HEK293 (cell line): ENCODE measurements around the gene CRYZL1.
A peak's percentile ranks its signal among the peaks of the same experiment; 100 is the strongest.

ENCODE experiments used
- FEZF1 ChIP-seq: fragments of 450-650 bp; formaldehyde crosslinking; IDR thresholded peaks from 2 replicates; pipeline ENCODE4 v1.5.1; 2016; ENCODE audit warnings: missing biosample characterization, missing genetic modification characterization
- KLF10 ChIP-seq: fragments of 450-650 bp; IDR thresholded peaks from 2 replicates; pipeline ENCODE4 v1.5.1; 2018; ENCODE audit warnings: missing biosample characterization, mild to moderate bottlenecking, missing genetic modification characterization
- KLF8 ChIP-seq: fragments of 450-650 bp; formaldehyde crosslinking; IDR thresholded peaks from 2 replicates; pipeline ENCODE4 v1.5.1; 2016; ENCODE audit warnings: missing biosample characterization, missing genetic modification characterization
- PRDM1 ChIP-seq: fragments of 450-650 bp; formaldehyde crosslinking; IDR thresholded peaks from 2 replicates; pipeline ENCODE4; 2016; ENCODE audit warnings: missing biosample characterization, missing genetic modification characterization
- RBAK ChIP-seq: fragments of 450-650 bp; formaldehyde crosslinking; IDR thresholded peaks from 2 replicates; pipeline ENCODE4 v1.5.1; 2016; ENCODE audit warnings: missing biosample characterization, missing genetic modification characterization
- SCRT1 ChIP-seq: fragments of 450-650 bp; formaldehyde crosslinking; IDR thresholded peaks from 2 replicates; pipeline ENCODE4 v1.5.1; 2016; ENCODE audit warnings: missing biosample characterization, missing genetic modification characterization, borderline replicate concordance
- SETDB1 ChIP-seq: IDR thresholded peaks from one replicate; pipeline ENCODE4 v1.6.1; 2017; ENCODE audit warnings: mild to moderate bottlenecking, low read length, moderate library complexity, mixed read lengths; ENCODE audit not compliant: insufficient read length
- SP2 ChIP-seq: fragments of 450-650 bp; formaldehyde crosslinking; IDR thresholded peaks from 2 replicates; pipeline ENCODE4 v1.5.1; 2016; ENCODE audit warnings: missing biosample characterization, missing genetic modification characterization
- TCF7L2 ChIP-seq: IDR thresholded peaks from 2 replicates; pipeline ENCODE4 v1.6.1; 2011; ENCODE audit warnings: low read depth, mild to moderate bottlenecking, inconsistent platforms, low read length, moderate library complexity, borderline replicate concordance
- WT1 ChIP-seq: fragments of 450-650 bp; formaldehyde crosslinking; IDR thresholded peaks from 2 replicates; pipeline ENCODE4 v1.5.1; 2016; ENCODE audit warnings: missing biosample characterization, missing genetic modification characterization
- YY2 ChIP-seq: fragments of 450-650 bp; formaldehyde crosslinking; IDR thresholded peaks from 2 replicates; pipeline ENCODE4 v1.5.1; 2016; ENCODE audit warnings: missing biosample characterization, missing genetic modification characterization
- ZBTB20 ChIP-seq: fragments of 450-650 bp; formaldehyde crosslinking; IDR thresholded peaks from 2 replicates; pipeline ENCODE4 v1.5.1; 2016; ENCODE audit warnings: missing biosample characterization, missing genetic modification characterization
- ZBTB44 ChIP-seq: fragments of 450-650 bp; IDR thresholded peaks from 2 replicates; pipeline ENCODE4 v1.5.1; 2018; ENCODE audit warnings: missing biosample characterization, mild to moderate bottlenecking, missing genetic modification characterization
- ZBTB48 ChIP-seq: fragments of 450-650 bp; formaldehyde crosslinking; IDR thresholded peaks from 2 replicates; pipeline ENCODE4 v1.5.1; 2016; ENCODE audit warnings: missing biosample characterization, missing genetic modification characterization
- ZBTB8A ChIP-seq: fragments of 450-650 bp; formaldehyde crosslinking; IDR thresholded peaks from 2 replicates; pipeline ENCODE4 v1.5.1; 2016; ENCODE audit warnings: missing biosample characterization, missing genetic modification characterization
- ZFP69B ChIP-seq: fragments of 450-650 bp; formaldehyde crosslinking; IDR thresholded peaks from 2 replicates; pipeline ENCODE4 v1.5.1; 2016; ENCODE audit warnings: missing biosample characterization, missing genetic modification characterization
- ZNF121 ChIP-seq: fragments of 450-650 bp; formaldehyde crosslinking; IDR thresholded peaks from 2 replicates; pipeline ENCODE4 v1.5.1; 2016; ENCODE audit warnings: missing biosample characterization, missing genetic modification characterization
- ZNF140 ChIP-seq: fragments of 450-650 bp; formaldehyde crosslinking; IDR thresholded peaks from 2 replicates; pipeline ENCODE4 v1.5.1; 2016; ENCODE audit warnings: missing biosample characterization, missing genetic modification characterization
- ZNF2 ChIP-seq: fragments of 450-650 bp; formaldehyde crosslinking; IDR thresholded peaks from 2 replicates; pipeline ENCODE4 v1.5.1; 2016; ENCODE audit warnings: missing biosample characterization, missing genetic modification characterization
- ZNF324 ChIP-seq: fragments of 450-650 bp; formaldehyde crosslinking; IDR thresholded peaks from 2 replicates; pipeline ENCODE4 v1.5.1; 2016; ENCODE audit warnings: missing biosample characterization, missing genetic modification characterization
- ZNF335 ChIP-seq: fragments of 450-650 bp; formaldehyde crosslinking; conservative IDR thresholded peaks from 2 replicates; pipeline ENCODE4 v1.5.1; 2016; ENCODE audit warnings: missing biosample characterization, missing genetic modification characterization
- ZNF391 ChIP-seq: fragments of 450-650 bp; formaldehyde crosslinking; IDR thresholded peaks from 2 replicates; pipeline ENCODE4 v1.5.1; 2016; ENCODE audit warnings: low read depth, missing biosample characterization, missing genetic modification characterization, borderline replicate concordance
- ZNF394 ChIP-seq: fragments of 450-650 bp; formaldehyde crosslinking; IDR thresholded peaks from 2 replicates; pipeline ENCODE4 v1.5.1; 2016; ENCODE audit warnings: missing biosample characterization, missing genetic modification characterization, mild to moderate bottlenecking, moderate library complexity, borderline replicate concordance
- ZNF398 ChIP-seq: fragments of 450-650 bp; formaldehyde crosslinking; IDR thresholded peaks from 2 replicates; pipeline ENCODE4 v1.5.1; 2017; ENCODE audit warnings: missing biosample characterization, missing genetic modification characterization
- ZNF433 ChIP-seq: fragments of 450-650 bp; formaldehyde crosslinking; IDR thresholded peaks from 2 replicates; pipeline ENCODE4 v1.5.1; 2016; ENCODE audit warnings: missing biosample characterization, missing genetic modification characterization, low read depth
- ZNF549 ChIP-seq: fragments of 450-650 bp; IDR thresholded peaks from 2 replicates; pipeline ENCODE4 v1.5.1; 2018; ENCODE audit warnings: missing biosample characterization, missing genetic modification characterization, mild to moderate bottlenecking, inconsistent platforms, moderate library complexity
- ZNF585B ChIP-seq: fragments of 450-650 bp; formaldehyde crosslinking; IDR thresholded peaks from 2 replicates; pipeline ENCODE4 v1.5.1; 2016; ENCODE audit warnings: missing biosample characterization, missing genetic modification characterization
- ZNF664 ChIP-seq: fragments of 450-650 bp; formaldehyde crosslinking; IDR thresholded peaks from 2 replicates; pipeline ENCODE4 v1.5.1; 2016; ENCODE audit warnings: missing biosample characterization, missing genetic modification characterization
- ZNF785 ChIP-seq: fragments of 450-650 bp; formaldehyde crosslinking; IDR thresholded peaks from 2 replicates; pipeline ENCODE4 v1.5.1; 2016; ENCODE audit warnings: missing biosample characterization, missing genetic modification characterization
- ZNF837 ChIP-seq: fragments of 450-650 bp; formaldehyde crosslinking; IDR thresholded peaks from 2 replicates; pipeline ENCODE4 v1.5.1; 2016; ENCODE audit warnings: missing biosample characterization, missing genetic modification characterization
- ZSCAN30 ChIP-seq: fragments of 450-650 bp; IDR thresholded peaks from 2 replicates; pipeline ENCODE4 v1.5.1; 2018; ENCODE audit warnings: missing biosample characterization, mild to moderate bottlenecking, missing genetic modification characterization, moderate library complexity
- ZSCAN5A ChIP-seq: fragments of 450-650 bp; formaldehyde crosslinking; IDR thresholded peaks from 2 replicates; pipeline ENCODE4 v1.5.1; 2016; ENCODE audit warnings: missing biosample characterization, missing genetic modification characterization
- TF ChIP-seq, protein P1 (sequence below): sonication (generic); formaldehyde crosslinking; IDR thresholded peaks from 2 replicates; pipeline ENCODE4 v1.8.1; 2022; ENCODE audit warnings: mild to moderate bottlenecking, moderate library complexity, missing genetic modification reagents
- TF ChIP-seq, protein P2 (sequence below): fragments of 450-650 bp; IDR thresholded peaks from 2 replicates; pipeline ENCODE4 v1.5.1; 2018; ENCODE audit warnings: missing biosample characterization, missing genetic modification characterization

CRYZL1 gene

DNA sequence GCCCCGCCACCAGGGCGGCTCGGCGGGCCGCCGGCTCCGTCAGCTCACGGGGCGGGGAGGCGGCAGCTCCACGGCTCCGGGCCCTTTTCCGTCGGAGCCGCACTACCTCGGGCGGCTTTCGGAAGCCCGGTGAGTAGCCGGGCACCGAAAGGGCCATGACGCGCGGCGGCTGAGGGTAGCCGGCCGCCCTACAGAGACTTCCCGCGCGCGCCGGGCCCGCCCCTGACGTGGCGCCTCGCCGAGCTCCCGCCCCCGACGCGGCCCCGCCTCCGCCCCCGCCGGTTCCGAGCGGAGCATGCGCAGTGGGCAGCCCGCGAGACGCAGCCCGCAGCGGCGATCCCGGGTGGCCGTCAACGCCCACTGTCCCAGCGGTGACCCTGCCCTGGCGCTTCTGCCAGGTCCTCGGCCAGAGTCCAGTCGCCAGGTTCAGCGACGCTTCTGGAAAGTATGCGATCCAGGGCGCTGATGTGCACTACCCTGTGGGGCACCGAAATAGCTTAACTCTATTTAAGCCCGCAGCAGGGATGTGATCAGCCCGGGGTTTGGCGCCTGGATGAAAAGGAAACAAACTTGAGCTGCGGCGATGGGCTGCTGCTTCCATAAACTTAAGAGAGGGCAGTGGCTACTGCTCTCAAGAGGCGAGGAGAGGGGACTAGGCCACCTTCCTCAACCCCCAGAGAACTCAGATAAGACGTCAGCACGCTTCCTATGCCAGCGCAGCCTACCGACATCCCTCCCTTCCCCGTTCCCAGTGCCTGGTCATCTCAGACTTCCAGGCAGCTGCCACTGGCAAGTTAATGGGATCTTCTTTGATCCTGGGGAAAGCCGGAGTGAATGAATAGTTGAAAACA lies 52.8 kb downstream of the CRYZL1 start, which contains the start of gene DONSON (continued):
- peak; percentile 79; the same call in 1 of the 2 replicates for TF ChIP-seq ZSCAN30 (tag by site-specific recombination)
- peak; percentile 73 for TF ChIP-seq ZNF324 (tag by site-specific recombination)
- peak; percentile 65 for TF ChIP-seq ZNF335 (tag by site-specific recombination)
- TF ChIP-seq SP2 (tag by site-specific recombination): peak; percentile 39
- TF ChIP-seq ZBTB48 (tag by site-specific recombination): peak; percentile 25; the same call in 1 of the 2 replicates
- peak; percentile 87 for TF ChIP-seq KLF8 (tag by site-specific recombination)
- no peak for TF ChIP-seq ZNF585B (tag by site-specific recombination)
- TF ChIP-seq ZNF2 (tag by site-specific recombination): no peak
- 0 out of 2 replicates have a peak, but pooled peaks have one; percentile 20 for TF ChIP-seq ZFP69B
- TF ChIP-seq SETDB1: no peak
- TF ChIP-seq KLF10 (tag by site-specific recombination): peak; percentile 82
- TF ChIP-seq ZBTB44 (tag by site-specific recombination): peak; percentile 56; the same call in 1 of the 2 replicates
- peak; percentile 74 for TF ChIP-seq PRDM1
- no peak for TF ChIP-seq RBAK (tag by site-specific recombination)
- peak; percentile 90 for TF ChIP-seq ZBTB8A (tag by site-specific recombination)
- TF ChIP-seq WT1 (tag by site-specific recombination): 0 out of 2 replicates have a peak, but pooled peaks have one; percentile 32
- no peak for TF ChIP-seq ZNF140 (tag by site-specific recombination)
- TF ChIP-seq ZNF785 (tag by site-specific recombination): no peak
- no peak for TF ChIP-seq ZNF121
- TF ChIP-seq FEZF1 (tag by site-specific recombination): no peak
- peak; percentile 79 for TF ChIP-seq ZBTB20 (tag by site-specific recombination)
- no peak for TF ChIP-seq ZNF837 (tag by site-specific recombination)
- TF ChIP-seq ZNF433 (tag by site-specific recombination): no peak
- no peak for TF ChIP-seq ZNF398 (tag by site-specific recombination)
- no peak for TF ChIP-seq ZNF549 (tag by site-specific recombination)
- TF ChIP-seq SCRT1 (tag by site-specific recombination): no peak
- peak; percentile 34; the same call in 1 of the 2 replicates for TF ChIP-seq ZSCAN5A
- TF ChIP-seq YY2 (tag by site-specific recombination): no peak
- TF ChIP-seq ZNF391 (tag by site-specific recombination): peak; percentile 51; the same call in 1 of the 2 replicates
- no peak for TF ChIP-seq ZNF664 (tag by site-specific recombination)
- TF ChIP-seq, protein P1, sequence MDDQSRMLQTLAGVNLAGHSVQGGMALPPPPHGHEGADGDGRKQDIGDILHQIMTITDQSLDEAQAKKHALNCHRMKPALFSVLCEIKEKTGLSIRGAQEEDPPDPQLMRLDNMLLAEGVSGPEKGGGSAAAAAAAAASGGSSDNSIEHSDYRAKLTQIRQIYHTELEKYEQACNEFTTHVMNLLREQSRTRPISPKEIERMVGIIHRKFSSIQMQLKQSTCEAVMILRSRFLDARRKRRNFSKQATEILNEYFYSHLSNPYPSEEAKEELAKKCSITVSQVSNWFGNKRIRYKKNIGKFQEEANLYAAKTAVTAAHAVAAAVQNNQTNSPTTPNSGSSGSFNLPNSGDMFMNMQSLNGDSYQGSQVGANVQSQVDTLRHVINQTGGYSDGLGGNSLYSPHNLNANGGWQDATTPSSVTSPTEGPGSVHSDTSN: peak; percentile 72; the same call in 1 of the 2 replicates
- TF ChIP-seq, protein P2, sequence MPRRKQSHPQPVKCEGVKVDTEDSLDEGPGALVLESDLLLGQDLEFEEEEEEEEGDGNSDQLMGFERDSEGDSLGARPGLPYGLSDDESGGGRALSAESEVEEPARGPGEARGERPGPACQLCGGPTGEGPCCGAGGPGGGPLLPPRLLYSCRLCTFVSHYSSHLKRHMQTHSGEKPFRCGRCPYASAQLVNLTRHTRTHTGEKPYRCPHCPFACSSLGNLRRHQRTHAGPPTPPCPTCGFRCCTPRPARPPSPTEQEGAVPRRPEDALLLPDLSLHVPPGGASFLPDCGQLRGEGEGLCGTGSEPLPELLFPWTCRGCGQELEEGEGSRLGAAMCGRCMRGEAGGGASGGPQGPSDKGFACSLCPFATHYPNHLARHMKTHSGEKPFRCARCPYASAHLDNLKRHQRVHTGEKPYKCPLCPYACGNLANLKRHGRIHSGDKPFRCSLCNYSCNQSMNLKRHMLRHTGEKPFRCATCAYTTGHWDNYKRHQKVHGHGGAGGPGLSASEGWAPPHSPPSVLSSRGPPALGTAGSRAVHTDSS (tag by site-specific recombination): peak; percentile 44; the same call in 1 of the 2 replicates
- peak; percentile 34; the same call in 1 of the 2 replicates for TF ChIP-seq ZNF394 (tag by site-specific recombination)
- no peak for TF ChIP-seq TCF7L2
